Amniotic epithelial cell (primary cell): ENCODE data around the gene STK11.

Experiments used
- DNase-seq: peaks from one replicate; pipeline ENCODE4 v3.0.0-alpha.2; 2010; ENCODE audit warnings: low read depth

The STK11 gene

DNA sequence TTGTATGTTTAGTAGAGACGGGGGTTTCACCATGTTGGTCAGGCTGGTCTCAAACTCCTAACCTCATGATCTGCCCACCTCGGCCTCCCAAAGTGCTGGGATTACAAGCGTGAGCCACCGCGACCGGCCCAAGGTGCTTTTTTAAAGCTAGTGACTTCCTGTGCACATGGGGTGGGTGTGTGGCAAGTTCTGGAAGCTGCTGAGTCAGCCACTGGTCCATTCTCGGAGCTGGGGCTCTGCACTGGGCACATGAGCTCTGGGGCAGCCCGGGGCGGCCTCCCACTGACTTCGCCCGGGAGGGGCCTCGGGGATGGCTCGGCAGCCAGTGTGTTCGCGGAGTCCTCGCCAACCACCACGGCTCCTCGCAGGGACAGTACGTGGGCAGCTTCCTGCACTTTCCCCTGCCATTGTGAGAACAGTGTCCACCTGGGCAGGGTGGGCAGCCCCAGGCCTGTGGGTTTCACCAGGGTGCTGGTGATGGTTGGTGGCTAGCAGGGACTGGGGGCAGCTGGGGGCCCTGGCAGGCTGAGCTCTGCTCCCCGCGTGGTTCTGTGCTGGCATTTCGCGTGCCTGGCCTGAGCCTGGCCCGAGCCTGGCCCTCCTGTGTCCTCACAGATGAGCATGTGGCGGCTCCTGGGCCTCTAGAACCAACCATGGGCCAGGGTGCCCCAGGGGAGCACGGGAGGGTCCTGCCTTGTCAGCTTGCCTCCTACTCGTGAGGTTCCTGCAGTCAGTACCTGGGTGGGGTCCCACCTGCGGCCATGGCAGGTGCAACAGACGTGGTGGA, 20.1 kb downstream of the STK11 start:
- no peak for DNase-seq

DNA sequence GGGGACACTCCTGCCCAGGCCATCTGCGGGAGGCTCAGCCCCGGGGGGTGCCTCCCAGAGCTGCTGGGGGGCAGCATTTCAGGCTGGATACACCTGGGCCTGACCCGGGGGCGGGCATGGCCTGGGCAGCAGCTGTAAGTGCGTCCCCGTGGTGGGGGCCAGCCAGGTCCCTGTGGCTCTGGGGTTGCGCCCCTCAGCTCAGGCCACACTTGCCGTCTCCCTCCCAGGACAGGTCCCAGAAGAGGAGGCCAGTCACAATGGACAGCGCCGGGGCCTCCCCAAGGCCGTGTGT, 20.6 kb downstream of the STK11 start:
- no peak for DNase-seq

DNA sequence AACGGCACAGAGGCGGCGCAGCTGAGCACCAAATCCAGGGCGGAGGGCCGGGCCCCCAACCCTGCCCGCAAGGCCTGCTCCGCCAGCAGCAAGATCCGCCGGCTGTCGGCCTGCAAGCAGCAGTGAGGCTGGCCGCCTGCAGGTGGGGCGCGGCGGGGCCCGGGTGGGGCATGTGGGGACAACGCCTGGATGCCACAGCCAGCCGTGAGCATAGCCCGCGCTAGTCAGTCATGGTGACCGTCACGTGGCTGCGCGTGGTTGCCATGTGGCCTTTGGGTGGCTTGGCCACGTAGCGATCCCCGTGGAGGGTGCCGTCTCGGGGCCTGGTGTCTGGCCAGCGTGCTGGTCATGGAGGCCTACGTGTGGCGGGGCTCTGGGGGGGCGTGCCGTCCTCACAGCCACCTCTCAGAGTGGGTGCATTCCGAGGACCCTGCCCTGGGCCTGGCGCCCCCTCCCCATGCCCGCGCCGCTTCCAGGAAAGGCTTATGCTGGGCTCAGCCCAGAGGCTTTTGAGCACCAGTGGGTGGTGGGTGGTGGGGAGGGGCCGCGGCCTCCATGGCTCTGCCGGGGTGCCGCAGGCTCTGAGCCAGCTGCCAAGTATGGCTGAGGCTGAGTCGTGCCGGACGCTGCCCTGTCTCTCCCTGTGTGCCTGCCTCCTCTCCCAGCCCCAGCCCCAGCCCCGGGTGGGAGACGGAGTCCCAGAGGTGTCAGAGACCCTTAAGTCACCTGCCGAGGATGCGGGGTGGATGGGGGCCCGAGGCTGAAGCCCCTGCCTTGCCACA, 21.1 kb downstream of the STK11 start:
- DNase-seq = no peak

DNA sequence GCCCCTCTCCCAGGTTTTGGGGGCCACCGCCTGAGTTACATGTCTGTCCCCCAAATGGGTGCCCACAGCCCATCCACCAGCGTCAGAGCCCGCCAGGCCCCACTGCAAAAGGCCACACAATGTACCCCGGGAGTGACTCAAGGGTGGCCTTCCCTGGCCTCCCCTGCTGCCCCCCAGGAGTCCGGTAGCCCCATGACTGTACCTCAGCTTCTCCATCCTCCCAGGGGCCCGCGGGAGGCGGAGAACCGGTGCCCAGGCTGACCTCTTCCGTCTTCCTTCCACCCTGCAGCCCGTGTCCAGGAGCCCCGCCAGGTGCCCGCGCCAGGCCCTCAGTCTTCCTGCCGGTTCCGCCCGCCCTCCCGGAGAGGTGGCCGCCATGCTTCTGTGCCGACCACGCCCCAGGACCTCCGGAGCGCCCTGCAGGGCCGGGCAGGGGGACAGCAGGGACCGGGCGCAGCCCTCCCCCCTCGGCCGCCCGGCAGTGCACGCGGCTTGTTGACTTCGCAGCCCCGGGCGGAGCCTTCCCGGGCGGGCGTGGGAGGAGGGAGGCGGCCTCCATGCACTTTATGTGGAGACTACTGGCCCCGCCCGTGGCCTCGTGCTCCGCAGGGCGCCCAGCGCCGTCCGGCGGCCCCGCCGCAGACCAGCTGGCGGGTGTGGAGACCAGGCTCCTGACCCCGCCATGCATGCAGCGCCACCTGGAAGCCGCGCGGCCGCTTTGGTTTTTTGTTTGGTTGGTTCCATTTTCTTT, 21.9 kb downstream of the STK11 start:
- DNase-seq = no peak

DNA sequence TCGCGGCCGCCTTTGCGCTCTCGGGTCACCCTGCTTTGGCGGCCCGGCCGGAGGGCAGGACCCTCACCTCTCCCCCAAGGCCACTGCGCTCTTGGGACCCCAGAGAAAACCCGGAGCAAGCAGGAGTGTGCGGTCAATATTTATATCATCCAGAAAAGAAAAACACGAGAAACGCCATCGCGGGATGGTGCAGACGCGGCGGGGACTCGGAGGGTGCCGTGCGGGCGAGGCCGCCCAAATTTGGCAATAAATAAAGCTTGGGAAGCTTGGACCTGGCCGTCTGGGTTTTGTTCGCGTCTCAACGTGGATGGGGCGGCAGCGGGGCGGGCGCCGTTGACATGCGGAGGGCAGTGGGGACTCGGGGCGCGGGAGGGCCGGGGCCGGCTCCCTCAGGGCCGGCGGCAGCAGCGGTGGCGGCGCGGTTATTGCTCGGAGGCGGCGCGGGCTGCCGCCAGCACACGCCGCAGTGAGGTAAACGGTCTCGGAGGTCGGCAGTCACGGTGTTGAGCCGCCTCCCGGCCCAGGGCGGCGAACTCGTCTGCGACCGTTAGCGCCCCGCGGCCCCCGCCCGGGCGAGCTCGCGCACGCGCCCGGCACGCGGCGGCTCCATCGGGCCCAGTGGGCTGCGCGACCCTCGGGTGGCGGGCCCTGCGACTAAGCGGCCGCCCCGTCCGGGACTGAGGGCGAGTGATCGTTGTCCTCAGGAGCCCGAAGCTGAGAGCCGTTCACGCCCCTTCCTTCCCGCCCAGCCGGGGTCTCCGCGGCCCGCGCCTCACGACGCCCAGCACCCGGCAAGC, 22.8 kb downstream of the STK11 start:
- no peak for DNase-seq

DNA sequence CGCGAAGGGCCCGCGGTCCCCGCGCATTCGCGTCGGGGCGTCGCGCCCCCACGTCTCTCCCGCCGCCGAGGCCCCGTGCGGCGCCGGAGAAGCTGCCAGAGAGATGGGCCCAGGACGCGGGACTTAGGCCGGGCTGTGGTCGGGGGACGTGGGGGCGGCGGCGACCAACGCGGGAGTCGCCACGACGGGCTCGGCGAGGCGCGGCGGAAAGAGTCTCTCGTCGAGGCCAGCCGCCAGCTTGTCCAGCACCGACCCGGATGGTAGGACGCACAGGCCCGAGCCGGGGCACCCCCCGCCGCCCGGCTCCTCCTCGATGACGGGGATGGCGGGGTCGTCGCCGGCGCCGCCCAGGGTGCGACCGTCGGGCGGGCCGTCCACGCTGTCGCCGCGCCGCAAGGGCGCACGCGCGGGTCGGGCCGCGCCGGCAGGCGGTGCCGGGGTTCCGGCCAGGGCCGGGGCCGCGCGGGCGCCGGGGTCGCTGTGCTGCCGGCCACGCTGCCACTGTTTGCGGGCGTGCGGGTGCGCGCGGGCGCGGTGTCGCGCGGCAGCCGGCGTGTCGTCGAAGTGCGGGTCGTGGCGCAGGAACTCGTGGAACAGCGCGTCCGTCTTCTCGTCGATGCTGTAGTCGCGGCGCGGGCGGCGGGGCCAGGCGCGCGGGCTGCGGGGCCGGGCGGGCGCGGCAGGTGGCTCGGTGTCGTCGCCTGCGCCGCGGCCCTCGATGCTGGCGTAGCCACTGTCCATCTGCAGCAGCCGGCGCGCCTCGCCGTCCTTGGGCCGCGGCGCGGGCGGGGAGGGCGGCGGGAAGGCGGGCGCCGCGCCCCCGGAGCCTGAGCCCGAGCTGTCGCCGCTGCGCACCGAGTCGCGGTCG, 23.7 kb downstream of the STK11 start:
- DNase-seq = no peak

DNA sequence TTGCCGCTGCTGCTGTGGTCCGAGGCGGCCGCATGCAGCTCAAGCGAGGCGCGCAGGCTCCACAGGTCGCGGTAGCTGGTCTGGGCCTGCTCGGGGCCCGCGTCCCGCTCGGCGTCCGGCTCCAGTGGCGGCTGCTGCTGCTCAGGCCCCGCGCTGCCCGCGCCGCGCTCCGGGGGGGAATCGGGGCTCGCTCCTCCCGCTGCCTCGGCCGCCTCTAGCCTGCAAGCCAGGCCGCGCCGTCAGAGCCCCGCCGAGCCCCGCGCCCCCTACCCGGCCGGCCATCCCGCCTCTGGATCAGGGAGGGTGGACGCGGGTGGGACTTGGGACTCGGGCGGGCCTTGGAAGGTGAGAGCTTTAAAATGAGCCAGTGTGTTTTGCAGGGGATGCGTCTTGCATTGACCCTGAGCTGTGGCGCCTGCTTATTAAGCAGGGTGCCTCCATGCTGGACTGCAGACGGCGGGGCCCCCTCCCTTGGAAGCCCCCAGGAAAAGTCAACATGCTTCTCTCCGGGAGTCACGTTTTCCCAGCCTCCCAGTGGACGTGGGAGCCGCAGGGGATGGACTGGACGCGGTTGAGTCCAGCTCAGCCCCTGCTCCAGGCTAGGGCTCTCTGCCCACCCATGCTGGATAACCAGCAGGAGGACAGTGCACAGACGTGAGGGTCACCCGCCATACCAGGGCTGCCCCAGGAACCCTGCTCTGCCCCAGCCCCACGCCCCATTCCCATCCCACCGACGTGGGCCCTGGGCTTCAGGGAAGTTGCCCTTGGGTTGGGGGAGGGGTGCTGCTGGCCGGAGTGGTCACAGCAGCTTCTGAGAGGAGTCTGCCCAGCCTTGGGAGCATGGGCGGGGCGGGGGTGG, 24.6 kb downstream of the STK11 start:
- DNase-seq = no peak

DNA sequence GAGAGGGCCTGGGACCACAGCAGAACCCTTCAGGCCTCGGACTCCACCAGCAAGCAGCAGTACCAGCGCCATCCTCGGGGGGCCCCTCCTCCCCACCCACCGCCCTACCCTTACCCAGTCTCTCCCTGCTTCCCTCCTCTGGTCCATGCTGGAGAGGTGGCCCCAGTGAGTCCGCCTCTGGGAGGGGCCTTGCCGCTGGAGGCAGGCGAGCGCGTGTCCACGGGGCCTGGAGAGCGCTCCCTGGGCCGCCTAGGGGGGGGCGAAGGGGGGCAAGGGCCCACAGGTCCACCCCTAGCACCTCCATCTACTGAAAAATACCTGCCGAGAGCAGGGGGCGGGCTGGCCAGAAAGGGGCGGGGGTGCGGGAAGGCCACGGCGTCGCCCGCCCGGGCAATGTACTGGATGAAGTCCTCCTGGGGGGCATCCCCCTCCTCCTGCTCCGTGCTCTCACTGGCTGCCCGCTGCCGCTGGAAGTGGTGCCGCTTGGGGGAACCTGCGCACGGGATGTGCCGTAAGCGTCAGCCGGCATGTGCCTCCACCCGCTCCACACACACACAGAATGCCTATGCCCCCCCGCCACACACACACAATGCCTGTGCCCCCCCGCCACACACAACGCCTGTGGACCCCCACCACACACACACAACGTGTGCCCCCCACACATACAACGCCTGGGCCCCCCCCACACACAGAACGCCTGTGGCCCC, 25.4 kb downstream of the STK11 start:
- DNase-seq = no peak

DNA sequence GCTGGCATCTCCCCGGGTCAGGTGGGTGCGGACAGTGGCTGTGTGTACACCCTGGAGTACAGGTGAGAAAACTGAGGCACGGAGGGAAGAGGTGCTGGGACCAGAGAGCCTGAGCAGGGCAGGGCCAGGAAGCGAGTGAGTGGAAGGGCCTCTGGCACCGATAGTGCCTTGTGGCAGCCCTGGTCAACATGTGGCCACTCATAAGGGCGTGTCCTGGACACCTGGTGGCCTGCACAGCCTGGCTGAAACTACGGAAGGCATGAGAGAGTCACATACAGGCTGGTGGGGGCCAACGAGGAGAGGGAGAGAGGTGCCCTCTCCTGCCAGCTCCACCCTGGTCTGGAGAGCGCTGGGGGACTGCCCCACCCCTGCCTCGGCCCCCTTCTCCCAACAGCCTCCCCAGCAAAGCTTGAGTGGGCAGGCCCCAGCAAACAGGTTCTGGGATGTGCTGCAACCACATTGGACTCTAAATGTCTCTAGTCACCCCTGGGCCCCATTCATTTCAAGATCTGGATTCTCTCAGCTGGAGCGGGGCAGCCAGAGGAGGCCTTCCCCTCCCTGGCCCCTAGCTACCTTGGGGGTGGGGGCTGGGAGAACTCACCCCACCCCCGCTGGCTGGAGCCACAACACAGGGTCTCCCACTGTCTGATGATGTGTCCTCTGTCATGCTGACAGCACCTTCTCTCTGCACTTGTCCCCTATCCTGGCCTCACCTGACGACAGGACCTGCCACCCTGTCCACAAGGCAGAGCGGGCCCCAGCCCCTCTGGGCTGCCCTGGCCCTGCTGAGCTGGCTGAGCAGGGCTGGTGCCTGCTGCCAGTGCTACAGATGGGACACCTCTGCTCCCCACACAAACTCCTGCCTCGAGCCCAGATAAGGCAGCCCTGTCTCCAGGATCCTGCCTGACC, 26.4 kb downstream of the STK11 start:
- DNase-seq = no peak

DNA sequence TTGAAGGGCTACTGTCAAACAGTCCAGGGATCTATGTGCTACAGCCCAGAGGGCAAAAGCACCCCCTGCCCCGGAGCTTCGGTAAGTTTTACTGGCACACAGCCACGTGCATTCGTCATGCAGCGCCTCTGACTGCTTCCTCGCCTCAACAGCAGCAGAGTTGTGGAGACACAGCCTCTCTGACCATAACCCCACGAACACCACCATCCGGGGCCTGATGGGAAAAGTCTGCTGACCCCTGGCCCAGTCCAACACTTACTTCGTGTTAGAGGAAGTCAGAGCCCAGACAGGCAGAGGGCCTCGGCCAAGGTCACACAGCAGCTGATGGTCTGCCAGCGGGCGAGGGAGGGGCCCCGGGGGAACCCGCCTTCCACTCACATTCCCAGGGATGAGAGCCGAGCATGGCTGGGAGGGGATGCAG, 27.1 kb downstream of the STK11 start:
- peak; percentile 84 for DNase-seq

DNA sequence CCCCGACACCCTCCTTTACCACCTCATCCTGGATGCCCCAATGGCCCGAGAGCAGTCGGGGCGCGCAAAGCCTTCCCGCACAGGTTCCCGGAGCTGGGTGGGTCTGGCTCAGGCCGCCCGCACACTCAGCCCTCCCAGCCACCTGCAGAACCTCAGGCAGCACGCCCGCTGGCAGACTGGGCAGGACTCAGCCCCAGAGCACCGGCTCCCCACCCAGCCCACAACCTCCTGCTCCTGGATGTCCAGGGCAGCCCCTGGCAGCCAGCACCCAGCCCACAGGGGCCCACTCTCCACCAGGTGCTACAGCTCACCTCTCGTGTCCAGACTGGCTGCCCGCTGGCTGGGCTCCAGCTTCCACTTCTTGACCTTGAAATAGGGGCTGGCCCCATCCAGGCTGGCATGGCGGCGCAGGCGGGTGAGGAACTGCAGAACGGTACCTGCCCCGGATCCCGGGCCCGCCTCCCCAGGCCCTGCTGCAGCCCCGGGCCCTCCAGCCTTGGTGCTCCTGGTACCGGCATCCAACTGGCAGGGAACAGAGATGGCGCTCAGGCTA, 27.6 kb downstream of the STK11 start:
- DNase-seq = no peak

DNA sequence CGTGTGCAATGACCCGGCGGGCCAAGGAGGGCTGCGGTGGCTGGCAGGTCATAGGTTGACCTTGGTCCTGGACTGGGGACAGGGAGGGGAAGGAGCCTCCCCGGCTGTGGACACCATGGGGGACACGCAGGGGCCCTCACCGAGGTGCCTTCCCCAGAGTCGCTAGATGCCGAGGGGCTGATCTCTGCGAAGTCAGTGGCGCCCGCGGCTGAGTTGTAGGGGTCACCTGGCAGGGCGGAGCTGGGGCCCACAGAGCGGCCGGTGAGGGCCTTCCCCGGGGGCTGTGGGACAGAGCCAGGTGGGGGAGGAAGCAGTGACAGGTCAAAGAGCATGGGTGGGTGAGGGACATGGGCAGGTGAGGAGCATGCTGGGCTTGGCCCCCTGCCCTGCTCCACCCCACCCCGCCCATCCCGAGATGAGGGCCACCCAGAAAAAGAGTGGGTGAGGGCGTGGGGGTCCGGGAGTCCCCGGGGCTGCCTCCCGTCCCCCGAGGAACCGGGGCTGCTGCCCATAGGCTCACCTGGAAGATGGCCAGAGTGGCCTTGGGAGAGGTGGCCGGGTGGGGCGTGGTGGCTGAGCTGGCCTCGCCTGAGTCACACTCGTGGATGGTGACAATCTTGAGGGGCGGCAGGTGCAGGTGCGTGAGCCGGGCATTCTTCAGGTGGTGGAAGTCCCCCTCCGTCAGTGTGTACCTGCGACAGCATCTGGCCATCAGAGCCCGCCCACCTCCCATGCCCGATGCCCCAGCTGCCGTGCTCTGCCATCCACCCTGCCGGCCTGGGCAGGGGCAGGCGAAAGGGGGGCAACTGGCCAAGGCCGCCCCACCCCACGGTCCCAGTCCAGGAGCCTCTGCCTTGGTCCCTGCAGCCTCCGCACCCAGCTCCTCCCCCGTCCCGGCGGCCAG, 28.7 kb downstream of the STK11 start:
- no peak for DNase-seq

DNA sequence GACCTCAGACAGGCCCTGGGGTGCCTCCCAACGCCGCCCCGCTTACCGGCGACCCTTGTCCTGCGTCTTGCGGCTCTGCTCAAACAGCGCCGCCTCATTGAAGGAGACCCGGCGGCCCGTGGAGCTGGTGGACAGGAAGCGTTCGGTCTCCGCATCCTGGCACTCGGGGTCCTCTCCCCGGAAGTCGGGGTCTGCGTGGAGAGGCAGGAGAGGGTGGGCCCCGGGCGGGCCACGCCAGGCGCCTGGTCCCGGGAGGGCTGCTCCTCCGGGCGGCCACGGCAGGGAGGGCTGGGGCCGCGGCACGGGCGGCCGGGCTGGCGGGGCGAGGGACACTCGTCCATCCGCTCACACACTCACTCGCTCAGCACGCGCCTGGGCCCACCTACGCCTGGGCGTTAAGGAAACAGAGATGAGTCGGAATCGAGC, 29.4 kb downstream of the STK11 start:
- no peak for DNase-seq

DNA sequence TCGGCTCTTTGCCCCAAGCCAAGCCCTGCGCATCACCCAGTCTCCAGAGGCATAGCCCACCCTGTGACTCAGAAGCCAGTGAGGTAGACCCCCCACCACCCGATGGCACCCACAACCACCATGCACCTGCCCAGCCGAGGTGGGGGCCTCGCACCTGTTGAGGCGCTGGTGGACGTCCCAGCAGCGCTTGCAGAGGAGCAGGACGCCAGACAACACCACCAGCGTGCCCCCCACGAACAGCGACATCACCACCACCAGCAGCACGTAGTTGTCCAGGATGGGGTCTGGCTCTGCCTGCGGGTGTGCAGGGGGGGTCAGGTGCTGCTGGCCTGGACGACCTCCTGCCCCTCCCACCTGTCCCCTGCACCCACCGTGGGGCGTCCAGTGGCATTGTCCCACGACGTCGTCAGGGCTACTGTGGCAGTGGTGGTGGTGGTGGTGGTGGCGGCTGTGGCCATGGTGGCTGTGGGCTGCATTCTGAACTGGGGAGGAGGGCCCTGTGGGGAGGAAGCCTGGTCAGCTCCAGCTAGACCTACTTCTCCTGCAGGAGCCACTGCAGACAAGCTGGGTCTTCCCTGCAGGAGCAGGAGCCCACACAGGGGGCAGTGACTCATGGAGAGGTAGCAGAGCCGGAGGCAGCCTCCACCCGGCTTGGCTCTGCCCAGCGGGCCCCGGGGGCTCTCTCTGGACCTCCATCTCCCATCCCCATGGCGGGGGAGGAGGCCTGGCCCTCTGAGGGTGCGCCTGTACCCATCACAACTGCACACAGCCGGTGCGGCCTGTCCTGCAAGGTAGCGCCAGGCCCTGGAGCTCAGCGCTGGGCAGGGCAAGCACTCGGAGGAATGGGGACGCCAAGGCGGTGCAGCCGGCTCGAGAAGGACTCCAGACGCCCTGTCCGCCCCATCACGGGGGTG, 30.3 kb downstream of the STK11 start:
- peak; percentile 57 for DNase-seq

DNA sequence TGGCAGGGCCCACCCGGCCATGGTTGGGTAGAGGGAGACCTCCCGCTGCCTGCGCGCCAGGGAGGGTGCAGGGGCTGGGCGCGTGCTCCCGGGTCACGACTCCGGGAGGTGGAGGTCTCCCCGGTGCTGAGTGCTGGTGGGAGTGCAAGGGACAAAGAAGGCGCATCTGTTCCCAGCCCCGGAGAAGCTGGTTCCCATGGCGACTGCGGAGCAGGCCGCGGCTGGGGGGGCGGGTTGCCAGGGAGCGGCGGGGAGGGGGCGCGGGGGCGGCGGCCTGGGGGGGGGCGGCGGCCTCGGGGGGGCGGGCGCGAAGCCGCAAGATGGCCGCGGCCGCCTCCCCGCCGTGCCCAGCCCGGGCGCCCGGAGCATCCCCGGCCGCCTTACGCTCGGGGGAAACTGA, 31.0 kb downstream of the STK11 start:
- DNase-seq = no peak
